GM19025 (cell line): ENCODE data around the gene EXOC1L.

ENCODE experiments used
- ATAC-seq: cut with Tn5 transposase; IDR thresholded peaks from one replicate; pipeline ENCODE4 v1.9.1; 2021; ENCODE audit warnings: mild to moderate bottlenecking, low read depth, moderate library complexity; ENCODE audit not compliant: unreplicated experiment

The EXOC1L gene, protein sequence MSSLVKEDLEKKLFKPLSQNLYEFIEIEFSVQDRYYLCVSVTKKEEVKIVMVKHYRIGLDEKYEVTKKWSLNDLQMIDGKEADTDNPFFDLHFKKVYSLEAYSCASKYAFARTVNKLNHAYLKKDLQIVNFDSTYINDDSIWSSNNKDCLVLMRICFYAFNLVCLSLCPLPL

DNA sequence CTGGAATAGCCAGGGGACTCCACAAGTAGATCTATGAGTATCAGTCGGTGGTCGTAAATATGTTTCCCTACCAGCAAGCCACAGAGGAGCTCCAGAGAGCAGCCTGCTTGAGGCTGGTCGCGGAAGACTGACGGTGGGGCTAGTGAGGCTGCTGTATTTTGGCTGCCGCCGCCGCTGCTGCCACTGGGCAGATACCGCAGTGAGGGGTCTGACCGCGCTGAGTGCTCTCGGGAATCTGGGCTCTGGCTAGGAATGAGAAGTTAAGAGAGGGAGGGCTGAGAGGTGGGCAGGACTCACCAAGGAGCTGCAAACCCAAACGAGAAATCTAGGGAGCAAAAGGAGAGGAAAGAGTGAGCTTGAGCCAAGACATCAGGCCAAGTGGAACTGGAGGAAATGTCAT, at the start of gene EXOC1L:
Gene EXOC1L, plus strand, starts transcription at position 157 of the 400 bp plus-strand sequence. Its CDS starts 237 bp downstream, at position 394.
- ATAC-seq, result no peak

DNA sequence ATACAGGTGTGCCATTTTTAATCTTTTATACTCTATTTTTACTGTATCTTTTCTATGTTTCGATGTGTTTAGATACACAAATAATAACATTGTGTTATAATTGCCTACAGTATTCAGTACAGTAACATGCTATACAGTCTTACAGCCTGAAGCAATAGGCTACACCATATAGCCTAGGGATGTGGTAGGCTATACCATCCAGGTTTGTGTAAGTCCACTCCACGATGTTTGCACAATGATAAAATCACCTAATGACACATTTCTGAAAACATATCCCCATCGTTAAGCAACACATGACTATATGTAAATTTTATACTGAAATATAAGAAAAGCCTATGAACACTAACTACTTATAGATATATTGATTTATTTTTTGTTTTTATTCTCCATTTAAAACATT, 48.9 kb upstream of the EXOC1L start:
- no peak for ATAC-seq

DNA sequence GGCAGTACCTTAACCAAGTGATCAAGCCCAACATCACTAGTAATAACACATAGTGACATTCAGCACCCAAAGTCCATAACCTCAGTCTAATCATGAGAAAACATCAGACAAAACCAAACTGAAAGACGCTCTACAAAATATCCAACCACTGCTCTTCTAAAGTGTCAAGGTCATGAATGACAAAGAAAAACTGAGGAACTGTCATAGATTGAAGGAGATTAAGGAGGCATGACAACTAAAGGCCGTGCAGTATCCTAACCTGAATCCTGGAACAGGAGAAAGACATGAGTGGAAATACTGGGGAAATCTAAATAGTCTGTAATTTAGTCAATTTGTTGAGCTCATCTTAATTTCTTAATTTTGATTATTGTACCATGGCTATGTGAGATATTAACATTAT, 38.2 kb upstream of the EXOC1L start:
- ATAC-seq, result no peak

DNA sequence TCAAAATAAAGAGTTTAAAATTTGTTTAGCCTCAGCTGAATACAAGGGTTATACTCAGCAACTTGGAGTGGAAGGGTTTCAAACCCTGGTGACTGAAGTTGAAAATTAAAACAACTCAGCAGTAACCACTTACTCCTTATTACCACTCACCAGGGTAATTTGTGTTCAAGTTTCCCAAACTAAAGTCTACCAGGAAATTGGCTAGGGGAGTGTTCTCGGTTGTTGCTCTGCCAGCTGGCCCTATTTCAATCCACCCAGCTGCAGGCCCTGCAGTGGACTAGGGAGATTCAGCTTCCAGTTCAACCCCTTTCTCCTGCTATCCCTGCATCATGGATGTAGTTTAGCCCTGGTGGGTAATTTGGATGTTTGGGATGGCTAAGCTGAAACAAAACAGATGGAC, 37.8 kb upstream of the EXOC1L start:
- ATAC-seq, result no peak

DNA sequence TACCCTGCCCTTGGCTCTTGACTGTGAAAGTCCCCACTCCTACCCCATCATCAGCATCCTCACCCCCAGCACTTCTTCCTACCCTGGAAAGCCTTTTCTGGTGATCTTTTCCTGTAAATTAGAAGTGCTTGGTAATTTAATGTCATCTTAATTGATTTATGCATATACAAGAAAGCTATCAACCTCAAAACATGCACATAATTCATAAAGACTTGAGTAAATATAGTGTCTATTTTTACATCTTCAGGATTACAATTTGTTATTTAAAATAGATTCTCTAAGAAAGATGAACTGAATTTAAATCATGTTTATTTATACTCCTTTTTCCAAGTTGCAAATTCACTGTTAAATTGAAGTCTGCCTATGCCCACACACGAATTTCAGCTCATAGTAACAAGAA, 36.0 kb upstream of the EXOC1L start:
- ATAC-seq, result no peak

- no peak for ATAC-seq
Measured at GRCh38 chr4:55784747-55785146, 34.8 kb upstream of the EXOC1L start.

GRCh38 chr4:55791666-55792065, 27.9 kb upstream of the EXOC1L start:
- no peak for ATAC-seq

DNA sequence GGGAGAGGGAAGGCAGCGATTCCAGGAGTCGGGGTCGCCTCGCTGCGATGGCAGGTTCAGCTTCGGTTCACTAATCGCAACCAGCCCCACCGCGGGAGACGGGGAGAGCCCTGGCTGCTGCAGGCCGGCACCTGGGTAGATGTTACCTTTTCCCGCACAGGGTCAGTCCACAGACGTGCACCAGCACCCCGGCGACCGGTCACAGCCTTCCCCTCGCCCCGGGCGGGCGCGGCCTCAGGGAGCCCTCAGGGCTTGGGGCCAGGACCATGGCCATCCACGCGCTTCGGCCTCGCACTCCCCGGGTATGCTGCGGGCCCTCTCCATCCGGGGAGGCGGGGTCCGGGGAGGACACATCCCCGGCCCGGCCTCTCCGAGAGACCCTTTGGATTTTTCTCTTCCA, 26.1 kb upstream of the EXOC1L start:
- no peak for ATAC-seq

GRCh38 chr4:55794053-55794452, 25.5 kb upstream of the EXOC1L start:
- ATAC-seq, result no peak

DNA sequence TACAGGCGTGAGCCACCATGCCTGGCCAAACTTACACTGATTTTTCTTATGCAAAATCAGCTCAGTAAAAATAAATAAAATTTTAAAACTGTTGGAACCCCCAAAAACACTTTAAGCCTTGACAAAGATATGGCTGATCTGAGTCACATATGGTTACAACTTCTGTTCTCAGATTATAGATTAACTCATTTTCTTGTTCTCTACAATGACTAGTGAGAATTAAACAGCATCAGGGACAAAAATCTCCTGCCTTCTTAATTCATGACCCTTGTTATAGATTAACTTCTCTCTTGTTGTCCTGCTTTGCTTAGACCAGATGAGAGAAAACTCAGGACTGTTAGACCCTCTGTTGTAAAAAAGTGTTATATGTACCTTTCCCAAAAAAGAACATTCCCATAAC, 24.2 kb upstream of the EXOC1L start:
- no peak for ATAC-seq

GRCh38 chr4:55801498-55801897, 18.1 kb upstream of the EXOC1L start:
- ATAC-seq, result no peak

DNA sequence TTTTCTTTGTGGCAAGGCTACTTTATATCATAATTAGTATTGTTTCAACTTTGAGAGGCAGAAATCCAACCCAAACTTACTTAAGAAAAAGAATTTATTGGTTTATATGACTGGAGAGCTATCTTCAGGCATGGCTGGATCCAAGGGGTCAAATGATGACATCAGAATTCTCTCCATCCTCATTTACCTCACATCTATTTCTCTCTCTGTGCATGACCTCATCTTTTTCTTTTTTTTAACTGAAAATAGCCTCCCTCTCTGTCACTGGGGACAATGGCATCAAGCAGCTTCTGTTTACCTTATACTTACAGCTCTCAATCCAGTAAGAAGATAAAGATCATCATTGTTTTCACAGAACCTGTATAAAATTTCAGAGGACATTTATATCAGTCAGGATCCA, 12.0 kb upstream of the EXOC1L start:
- ATAC-seq, result no peak

GRCh38 chr4:55808186-55808585, 11.4 kb upstream of the EXOC1L start:
- no peak for ATAC-seq

DNA sequence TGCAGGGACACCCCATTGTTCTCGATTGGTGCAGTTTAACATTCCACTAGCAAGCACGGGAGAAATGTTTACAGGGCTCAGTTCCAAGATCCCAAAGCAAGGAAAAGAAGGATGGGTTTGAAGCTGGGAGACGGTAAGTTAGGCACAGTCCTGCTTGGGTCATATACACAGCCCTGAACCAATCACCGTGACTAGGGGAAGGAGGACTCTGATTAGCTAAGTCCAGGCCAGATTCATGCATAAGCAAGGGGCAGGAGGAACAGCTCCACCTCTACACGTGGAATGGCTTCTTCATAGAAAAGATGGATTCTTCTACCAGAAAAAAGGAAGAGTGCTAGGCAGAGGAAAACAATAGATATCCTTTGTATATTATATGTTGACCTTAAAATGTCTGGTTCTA, 11.0 kb upstream of the EXOC1L start:
- no peak for ATAC-seq

- no peak for ATAC-seq
Measured at GRCh38 chr4:55817691-55818090, 1.9 kb upstream of the EXOC1L start.

DNA sequence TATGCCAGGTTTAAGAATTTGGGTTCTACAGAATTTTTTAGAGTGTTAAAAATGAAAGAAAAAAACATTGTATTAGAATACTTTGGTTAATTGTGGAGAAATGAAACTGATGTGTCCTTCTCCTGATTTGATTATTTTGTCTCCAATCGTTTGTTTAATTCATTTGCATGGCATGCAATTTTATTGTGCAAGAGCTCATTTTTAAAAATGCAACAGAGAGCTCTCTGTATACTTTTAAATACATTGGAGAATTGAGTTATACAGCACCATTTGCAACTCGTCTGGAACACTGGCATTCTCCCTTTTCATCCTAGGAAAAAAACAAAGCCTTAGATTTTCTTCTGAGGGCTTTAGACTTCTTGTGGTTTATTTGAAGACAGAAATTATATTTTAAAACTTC, 689 bp downstream of the EXOC1L start:
- no peak for ATAC-seq

DNA sequence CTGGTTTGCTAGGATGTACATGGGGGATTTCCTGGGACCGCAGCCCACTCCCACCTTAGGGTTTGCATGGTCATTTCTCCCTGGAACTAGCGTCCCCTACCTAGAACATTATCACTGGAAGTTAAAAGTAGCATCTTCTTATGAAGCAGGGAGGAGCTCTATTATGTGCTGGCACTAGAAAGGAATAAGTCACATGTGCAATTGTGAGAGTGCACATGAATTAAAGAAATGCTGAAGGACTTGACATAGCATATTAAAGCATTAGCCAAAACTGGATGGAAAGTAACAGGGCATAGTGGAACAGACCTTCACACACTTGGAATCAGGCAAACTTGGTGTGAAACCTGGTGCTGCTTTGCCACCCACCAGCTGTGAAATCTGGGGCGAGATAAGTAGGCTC, 2.7 kb downstream of the EXOC1L start:
- ATAC-seq, result no peak

GRCh38 chr4:55824865-55825264, 5.3 kb downstream of the EXOC1L start:
- no peak for ATAC-seq

- no peak for ATAC-seq
Measured at GRCh38 chr4:55826986-55827385, 7.4 kb downstream of the EXOC1L start.

DNA sequence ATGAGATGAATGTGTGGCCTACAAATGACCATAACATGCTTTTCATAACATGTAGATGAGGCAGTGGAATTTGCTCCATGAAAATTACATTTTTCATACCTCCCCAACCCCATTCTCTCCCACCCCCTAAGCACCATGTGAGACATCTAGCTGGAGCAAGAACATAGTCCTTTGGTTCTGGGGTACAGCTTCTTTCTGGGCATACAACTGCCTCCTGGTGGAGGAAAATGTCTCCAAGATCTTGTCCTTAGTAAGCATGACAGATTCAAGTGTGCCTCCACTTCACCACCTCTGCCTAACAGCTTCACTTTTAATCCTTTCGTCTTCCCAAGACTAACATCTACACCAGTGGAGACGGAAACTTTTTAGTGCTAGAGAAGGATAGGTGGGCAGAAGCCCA, 8.0 kb downstream of the EXOC1L start:
- ATAC-seq, result no peak

DNA sequence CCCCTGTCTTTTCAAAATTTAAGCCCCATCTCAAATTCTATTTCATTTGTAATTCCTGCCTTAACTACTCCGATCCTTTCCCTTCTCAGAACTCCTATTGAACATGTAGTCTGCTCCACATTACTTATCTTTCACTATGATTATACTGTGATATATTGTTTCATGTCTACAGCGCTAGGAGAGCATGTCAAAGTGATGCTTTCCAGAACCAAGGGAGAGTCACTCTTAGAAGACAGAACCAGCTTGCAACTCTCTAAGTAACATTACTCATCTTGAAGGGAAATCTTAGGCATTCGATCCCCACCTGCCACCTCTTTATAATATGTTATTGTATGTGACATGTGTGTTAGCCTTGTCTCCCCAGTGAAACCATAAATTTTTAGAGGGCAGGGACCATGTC, 10.5 kb downstream of the EXOC1L start:
- ATAC-seq, result no peak

- no peak for ATAC-seq
Measured at GRCh38 chr4:55830716-55831115, 11.1 kb downstream of the EXOC1L start.
